ENCODE measurements around the gene SIGLEC1. TPM values are rescaled to one million over a fixed set of nuclear protein-coding genes. Genes with fewer than 3 reads are reported as not detected.

SIGLEC1 gene
- total RNA-seq, 6 experiments from 2014 or later = not detected

DNA sequence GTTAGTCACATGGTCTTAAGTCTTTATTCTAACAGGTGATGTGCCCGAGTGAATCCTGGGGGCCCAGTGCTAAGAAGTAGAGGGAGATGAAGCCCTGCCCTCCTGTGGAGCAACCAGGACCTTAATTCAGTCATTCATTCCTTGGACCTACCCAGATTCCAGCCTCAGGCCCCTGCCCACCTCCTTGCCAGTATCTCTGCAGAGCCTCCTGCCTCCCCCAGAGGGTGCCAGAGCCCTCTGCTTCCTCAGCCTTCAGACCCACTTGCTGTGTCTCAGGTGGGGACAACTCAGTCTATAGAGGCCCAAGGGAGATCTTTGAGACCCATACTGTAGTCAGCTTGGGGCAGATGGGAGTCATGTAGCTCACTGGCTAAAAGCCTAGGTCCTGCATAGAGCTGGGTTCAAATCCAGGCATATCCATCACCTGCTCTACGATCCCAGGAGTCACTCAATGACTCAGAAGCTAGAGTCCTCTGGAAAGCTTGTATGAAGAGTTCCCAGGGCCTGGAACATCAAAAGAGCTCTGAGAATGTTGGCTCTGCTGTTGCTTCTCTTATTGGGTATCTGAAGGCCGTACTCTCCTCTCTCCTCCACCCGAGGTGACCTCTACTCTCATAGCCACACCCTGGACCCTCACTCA is 3.9 kb upstream of the SIGLEC1 start:
- Mint-ChIP-seq H3K36me3 (ENCODE audit: low read depth) (no peaks in the 10 kb centered on the region), H3K27ac (no peak overlapping the region), H3K4me3 (no peak overlapping the region), H3K27me3 (ENCODE audit: insufficient read depth) (peaks cover 8% of the 10 kb centered on the region), H3K4me1 (ENCODE audit: low read depth) (no peaks in the 10 kb centered on the region), H3K9me3 (no peaks in the 10 kb centered on the region)
- DNase-seq = peak; percentile 18
- TF ChIP-seq, protein P1, sequence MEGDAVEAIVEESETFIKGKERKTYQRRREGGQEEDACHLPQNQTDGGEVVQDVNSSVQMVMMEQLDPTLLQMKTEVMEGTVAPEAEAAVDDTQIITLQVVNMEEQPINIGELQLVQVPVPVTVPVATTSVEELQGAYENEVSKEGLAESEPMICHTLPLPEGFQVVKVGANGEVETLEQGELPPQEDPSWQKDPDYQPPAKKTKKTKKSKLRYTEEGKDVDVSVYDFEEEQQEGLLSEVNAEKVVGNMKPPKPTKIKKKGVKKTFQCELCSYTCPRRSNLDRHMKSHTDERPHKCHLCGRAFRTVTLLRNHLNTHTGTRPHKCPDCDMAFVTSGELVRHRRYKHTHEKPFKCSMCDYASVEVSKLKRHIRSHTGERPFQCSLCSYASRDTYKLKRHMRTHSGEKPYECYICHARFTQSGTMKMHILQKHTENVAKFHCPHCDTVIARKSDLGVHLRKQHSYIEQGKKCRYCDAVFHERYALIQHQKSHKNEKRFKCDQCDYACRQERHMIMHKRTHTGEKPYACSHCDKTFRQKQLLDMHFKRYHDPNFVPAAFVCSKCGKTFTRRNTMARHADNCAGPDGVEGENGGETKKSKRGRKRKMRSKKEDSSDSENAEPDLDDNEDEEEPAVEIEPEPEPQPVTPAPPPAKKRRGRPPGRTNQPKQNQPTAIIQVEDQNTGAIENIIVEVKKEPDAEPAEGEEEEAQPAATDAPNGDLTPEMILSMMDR (IDR thresholded peaks at IDR 0.05) = peak; percentile 73

DNA sequence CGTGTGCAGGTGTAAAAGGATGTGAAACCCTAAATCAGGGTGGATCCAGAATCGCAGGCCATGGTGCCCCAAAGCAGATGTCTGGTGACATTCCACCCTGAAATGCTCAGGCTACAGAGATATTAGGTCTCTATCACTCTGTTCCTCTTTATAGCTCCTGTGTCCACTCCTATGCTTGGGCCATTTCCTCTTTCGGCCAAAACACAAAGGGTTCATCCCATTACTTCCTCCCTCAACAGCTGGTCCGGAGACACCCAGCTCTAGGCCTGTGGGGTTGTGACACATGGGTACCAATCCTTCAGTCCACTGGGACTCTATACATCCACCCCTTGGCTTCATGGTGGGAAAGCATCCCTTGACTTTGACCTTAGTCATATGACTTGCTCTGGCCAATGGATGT is 1.7 kb upstream of the SIGLEC1 start:
- Mint-ChIP-seq H3K4me1 (ENCODE audit: low read depth) (no peaks in the 10 kb centered on the region), H3K9me3 (no peaks in the 10 kb centered on the region), H3K36me3 (ENCODE audit: low read depth) (no peaks in the 10 kb centered on the region)

DNA sequence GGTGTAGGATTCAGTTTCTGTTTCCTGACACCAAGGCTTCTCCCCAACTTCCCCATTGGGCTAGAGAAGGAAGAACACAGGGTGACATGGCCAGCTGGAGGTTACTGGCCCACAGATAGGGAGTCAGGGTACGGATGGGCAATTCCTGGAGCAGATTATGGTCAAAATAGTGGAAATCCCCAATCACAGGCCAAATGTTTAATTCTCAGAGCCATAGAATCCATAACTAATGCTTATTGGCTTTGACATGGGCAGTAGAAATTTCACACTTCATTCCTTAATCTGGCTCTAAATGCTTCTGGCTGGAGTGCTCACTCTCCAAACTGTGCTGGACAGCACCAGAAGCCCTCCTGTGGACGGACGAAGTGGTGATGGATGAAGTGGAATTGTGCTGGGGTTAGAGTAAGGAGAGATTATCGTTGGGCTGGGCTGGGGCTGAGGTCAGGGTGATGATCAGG is 887 bp downstream of the SIGLEC1 start:
- peaks cover 3% of the 10 kb centered on the region for H3K27me3 Mint-ChIP-seq (ENCODE audit: insufficient read depth)
- H3K4me3 Mint-ChIP-seq = no peak overlapping the region
- no peaks in the 10 kb centered on the region for H3K9me3 Mint-ChIP-seq
- no peak overlapping the region for H3K27ac Mint-ChIP-seq
- DNase-seq = no peak
- H3K4me1 Mint-ChIP-seq (ENCODE audit: low read depth) = peaks cover 7% of the 10 kb centered on the region; the same call in 1 of the 2 replicates
- H3K36me3 Mint-ChIP-seq (ENCODE audit: low read depth) = no peaks in the 10 kb centered on the region
- TF ChIP-seq, protein P1 (IDR thresholded peaks at IDR 0.05) = no peak

More for the DNA sequence above, 1.7 kb upstream of the SIGLEC1 start:
- TF ChIP-seq, protein P1 (IDR thresholded peaks at IDR 0.05) = no peak
- Mint-ChIP-seq H3K27ac (no peak overlapping the region), H3K27me3 (ENCODE audit: insufficient read depth) (peaks cover 7% of the 10 kb centered on the region), H3K4me3 (no peak overlapping the region)
- no peak for DNase-seq

DNA sequence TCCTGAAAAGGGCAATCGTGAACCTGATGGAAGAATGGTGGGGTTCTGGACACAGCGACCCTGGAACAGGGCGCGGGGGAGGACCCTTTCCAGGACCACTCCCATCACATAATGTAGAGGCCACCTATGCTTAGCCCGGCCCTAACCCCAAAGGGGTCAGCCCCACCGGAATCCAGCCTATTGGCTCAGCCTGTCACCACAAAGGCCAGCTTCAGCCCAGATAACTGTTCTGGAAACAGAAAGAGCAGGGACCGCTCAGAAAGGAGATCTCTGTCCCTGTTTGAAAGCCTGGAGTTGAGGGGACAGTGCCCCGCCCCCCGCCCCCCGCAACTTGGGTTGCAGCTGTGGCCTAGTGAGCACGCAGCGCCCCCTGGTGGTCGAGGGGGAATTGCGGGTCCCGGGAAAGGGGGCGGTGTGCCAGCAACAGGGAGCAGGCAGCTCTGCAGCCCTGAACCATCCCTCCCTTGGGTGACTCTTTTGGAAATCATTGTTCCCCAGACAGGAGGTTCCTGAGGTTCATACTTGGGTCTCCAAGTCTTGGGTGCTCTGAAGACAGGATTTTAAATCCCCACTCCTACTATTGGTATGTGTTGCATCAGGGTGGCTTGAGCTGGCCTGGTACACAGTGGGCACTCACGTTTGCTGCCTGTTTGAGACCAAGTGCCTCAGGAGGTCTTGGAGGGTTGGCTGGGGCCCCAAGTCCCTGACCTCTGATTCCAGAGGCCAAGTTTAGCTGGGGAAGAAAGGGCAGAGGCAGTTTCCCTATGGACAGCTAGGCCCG is 1.5 kb downstream of the SIGLEC1 start:
- no peak overlapping the region for H3K4me3 Mint-ChIP-seq
- H3K36me3 Mint-ChIP-seq (ENCODE audit: low read depth) = no peaks in the 10 kb centered on the region
- DNase-seq = peak; percentile 21
- TF ChIP-seq, protein P1 (IDR thresholded peaks at IDR 0.05) = peak; percentile 100
- H3K9me3 Mint-ChIP-seq = no peaks in the 10 kb centered on the region
- peaks cover 3% of the 10 kb centered on the region for H3K27me3 Mint-ChIP-seq (ENCODE audit: insufficient read depth)
- H3K27ac Mint-ChIP-seq = no peak overlapping the region
- peaks cover 7% of the 10 kb centered on the region; the same call in 1 of the 2 replicates for H3K4me1 Mint-ChIP-seq (ENCODE audit: low read depth)

GRCh38 chr20:3710011-3710466 is 2.4 kb downstream of the SIGLEC1 start:
- H3K4me3 Mint-ChIP-seq = no peak overlapping the region
- DNase-seq = no peak
- H3K9me3 Mint-ChIP-seq = no peaks in the 10 kb centered on the region
- TF ChIP-seq, protein P1 (IDR thresholded peaks at IDR 0.05) = no peak
- peaks cover 7% of the 10 kb centered on the region; the same call in 1 of the 2 replicates for H3K4me1 Mint-ChIP-seq (ENCODE audit: low read depth)
- H3K27ac Mint-ChIP-seq = no peak overlapping the region
- peaks cover 3% of the 10 kb centered on the region for H3K27me3 Mint-ChIP-seq (ENCODE audit: insufficient read depth)
- no peaks in the 10 kb centered on the region for H3K36me3 Mint-ChIP-seq (ENCODE audit: low read depth)
